NCI-H1417 (cell line): ENCODE data around the gene ATP13A5.

Experiments used
- DNase-seq, 3 experiments: peaks; one replicate each; lab custom pipeline; 2025; lab: John Stamatoyannopoulos, UW

Gene ATP13A5, protein sequence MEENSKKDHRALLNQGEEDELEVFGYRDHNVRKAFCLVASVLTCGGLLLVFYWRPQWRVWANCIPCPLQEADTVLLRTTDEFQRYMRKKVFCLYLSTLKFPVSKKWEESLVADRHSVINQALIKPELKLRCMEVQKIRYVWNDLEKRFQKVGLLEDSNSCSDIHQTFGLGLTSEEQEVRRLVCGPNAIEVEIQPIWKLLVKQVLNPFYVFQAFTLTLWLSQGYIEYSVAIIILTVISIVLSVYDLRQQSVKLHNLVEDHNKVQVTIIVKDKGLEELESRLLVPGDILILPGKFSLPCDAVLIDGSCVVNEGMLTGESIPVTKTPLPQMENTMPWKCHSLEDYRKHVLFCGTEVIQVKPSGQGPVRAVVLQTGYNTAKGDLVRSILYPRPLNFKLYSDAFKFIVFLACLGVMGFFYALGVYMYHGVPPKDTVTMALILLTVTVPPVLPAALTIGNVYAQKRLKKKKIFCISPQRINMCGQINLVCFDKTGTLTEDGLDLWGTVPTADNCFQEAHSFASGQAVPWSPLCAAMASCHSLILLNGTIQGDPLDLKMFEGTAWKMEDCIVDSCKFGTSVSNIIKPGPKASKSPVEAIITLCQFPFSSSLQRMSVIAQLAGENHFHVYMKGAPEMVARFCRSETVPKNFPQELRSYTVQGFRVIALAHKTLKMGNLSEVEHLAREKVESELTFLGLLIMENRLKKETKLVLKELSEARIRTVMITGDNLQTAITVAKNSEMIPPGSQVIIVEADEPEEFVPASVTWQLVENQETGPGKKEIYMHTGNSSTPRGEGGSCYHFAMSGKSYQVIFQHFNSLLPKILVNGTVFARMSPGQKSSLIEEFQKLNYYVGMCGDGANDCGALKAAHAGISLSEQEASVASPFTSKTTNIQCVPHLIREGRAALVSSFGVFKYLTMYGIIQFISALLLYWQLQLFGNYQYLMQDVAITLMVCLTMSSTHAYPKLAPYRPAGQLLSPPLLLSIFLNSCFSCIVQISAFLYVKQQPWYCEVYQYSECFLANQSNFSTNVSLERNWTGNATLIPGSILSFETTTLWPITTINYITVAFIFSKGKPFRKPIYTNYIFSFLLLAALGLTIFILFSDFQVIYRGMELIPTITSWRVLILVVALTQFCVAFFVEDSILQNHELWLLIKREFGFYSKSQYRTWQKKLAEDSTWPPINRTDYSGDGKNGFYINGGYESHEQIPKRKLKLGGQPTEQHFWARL

DNA sequence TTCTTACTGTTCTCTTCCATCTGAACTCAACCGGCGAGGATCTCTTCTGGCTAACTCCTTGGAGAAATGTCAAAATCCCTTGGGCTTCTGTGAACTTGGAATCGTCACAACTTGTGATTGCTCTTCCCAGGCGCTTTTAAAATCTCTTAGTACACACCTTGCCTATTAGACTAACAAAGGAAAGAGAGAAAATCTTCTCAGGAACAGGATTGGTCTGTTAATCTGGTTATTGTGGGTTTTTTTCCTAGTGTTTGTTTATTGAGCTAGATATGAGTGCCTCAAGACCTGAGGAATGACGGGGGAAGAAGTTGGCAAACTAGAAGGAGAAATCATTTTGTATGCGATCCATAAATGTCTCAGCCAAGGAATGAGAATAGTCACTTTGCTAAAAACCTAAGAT is at the start of gene ATP13A5:
Gene ATP13A5 (minus strand): TSS at position 48 of the 400 bp plus-strand sequence. CDS start 28 bp downstream, at position 20.
- DNase-seq = no peak

DNA sequence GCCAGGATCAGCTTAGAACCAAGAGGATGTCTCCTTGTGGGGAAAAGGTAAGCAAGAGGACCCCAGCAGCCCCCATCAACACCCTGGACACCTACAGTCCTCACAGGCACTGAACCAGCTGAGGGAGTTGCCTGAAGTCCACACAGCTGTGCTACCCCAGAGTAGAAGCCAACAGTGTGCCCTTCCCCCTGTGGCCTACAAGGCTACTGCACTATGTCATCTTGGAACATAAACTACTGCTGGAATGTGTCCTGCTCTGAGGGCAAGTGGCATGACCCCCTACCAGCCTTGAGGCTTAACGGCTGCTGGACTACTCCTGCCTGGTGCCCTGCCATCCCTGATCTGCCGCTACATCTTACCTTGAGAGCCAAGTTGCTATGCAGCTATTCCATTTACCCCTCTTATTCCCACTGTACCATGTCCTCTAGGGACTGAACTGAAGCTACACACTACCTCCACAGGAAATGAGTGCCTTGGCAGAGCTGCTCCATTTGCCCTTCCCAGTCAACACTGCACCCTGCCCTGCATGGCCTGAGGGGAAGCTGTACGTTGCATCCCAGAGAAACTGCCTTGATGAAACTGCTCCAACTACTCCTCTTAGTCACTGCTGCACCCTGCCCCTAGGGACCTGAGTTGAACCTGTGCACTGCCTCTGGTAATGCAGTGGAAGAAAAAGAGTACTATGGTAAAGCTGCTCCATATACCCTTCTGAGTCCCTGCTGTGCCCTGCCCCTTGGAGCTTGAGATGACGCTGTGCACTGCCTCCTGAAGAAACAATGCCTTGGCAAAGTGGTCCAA is 40.2 kb upstream of the ATP13A5 start:
- DNase-seq = no peak

DNA sequence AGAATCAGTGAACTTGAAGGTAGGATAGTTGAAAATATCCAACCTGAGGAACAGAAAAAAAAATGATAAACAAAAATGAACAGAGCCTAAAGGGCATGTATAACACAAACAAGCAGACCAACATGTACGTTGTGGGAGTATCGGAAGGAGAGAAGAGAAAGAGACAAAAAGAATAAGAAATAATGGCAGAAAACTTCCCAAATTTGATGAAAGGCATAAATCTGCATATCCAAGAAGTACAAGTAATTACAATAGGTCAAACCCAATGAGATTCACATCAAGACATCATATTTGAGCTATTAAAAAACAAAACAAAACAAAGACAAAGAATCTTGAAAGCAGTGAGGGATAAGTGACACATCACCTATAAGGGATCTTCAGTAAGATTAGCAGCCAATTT is 38.1 kb upstream of the ATP13A5 start:
- DNase-seq = no peak

DNA sequence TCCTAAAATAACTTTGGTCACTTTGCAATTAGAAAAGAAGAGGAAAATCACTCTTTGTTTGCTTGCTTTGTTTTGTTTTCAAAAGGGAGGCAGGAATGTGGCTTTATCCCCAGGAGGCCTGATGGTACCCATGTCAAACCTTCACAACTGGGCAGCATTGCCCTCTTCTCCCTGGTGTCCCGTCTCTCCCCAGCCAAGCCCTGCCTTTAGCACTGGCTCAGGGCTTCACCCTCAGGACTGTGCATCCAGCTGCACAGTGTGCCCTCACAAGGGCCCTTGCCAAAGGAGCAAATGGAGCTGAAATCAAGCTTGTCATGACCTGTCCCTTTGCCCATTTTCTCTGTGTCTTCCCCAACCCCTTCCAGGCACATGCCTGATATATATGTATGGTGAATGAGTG is 29.1 kb upstream of the ATP13A5 start:
- DNase-seq = no peak

DNA sequence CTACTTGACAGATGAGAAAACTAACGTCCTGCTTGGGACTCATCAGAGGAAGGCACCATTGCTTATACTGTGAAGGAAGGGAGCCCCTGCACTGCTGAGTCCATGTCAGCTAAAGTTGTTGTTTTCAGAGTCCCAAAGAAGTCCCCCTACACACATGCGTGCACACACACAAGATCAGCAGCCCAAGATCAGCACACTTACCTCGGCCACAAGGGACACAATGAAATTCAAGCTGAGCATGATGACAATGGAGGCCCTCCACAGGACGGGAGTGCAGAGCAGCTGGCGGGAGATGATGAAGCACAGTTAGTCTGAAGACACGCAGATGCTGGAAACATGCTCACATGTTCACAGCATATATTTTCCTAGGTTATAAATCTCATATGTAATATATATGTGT is 28.6 kb upstream of the ATP13A5 start:
- DNase-seq = no peak

DNA sequence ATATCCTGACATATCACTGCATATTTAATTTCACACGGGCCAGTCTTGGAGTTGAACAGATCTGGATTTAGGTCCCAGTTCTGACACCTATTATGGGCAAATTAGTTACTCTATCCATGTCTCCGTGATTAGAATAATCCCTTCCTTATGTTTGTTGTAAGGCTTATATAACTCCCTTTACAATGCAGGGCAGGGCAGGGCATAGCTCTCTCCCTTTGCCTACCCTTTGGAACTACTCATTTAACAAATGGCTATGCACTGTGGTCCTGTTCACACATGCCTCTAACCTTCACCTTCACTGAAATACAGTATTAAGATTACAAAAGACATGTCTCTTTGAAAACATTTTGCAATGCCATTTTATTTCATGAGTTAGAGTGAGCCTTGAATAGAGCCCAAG is 24.8 kb upstream of the ATP13A5 start:
- DNase-seq = no peak

DNA sequence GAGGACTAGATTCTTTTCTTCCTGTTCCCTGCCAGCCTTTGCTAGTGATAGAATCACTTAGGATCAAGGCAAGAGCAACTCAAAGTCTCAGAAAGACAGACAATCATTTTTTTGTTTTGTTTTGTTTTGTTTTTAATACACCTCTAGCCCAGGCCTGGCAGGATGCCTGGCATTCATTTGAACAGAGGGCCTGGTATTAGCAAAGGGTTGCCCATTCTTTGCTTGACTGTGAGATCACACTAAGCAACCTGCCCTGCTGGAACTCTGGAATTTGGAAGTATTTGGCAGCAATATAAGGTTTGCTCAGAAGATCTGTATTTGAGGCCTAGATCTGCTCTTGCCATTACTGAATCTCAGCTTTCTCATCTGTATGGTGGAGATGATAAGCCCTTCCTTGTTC is 21.8 kb upstream of the ATP13A5 start:
- DNase-seq = no peak

DNA sequence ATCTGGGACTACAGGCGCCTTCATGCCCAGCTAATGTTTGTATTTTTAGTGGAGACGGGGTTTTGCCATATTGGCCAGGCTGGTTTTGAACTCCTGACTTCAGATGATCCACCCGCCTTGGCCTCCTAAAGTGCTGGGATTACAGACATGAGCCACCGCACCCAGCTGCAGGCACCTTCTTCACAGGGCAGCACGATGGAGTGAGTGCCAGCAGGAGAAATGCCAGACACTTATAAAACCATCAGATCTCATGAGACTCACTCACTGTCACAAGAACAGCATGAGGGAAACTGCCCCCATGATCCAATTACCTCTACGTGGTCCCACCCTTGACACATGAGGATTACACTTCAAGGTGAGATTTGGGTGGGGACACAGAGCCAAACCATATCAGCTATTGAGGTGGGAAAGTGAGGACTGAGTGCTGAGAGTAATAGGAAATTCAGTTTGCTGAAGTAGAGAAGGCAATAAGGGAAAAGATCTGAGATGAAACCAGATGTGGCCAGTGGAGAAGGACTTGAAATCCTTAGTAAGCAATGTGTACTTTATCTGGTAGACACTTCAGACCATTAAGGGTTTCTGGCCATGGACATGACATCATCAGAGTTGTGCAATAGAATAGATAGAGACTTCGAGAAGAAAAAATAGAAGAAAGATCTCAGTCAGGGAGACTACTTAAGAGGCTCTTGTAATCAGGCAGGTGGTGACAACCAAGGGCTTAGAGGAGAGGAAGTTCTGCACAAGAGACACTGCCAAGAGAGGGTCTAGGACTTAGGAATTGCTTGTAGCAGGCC is 18.1 kb upstream of the ATP13A5 start:
- no peak for DNase-seq

DNA sequence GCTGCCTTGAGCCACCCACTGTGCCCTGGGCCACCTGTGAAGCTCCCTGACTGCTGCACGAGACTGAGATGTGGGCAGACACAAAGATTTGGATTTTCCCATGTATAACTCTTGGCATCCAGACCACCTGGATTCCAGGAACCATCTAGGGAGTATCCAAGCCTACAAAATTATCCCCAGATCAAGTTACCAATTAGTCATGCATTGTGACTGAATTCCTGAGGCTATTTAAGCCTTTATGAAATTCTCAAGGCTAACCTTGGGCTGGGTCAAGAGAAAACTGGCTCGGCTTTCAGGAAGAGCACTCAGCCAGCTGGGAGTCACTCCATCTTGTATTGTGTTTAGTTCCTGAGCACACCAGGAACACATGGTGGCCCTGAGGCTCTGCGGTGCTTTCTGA is 13.3 kb upstream of the ATP13A5 start:
- peak in 2 of 3 experiments; percentile 11 to 25 for DNase-seq

DNA sequence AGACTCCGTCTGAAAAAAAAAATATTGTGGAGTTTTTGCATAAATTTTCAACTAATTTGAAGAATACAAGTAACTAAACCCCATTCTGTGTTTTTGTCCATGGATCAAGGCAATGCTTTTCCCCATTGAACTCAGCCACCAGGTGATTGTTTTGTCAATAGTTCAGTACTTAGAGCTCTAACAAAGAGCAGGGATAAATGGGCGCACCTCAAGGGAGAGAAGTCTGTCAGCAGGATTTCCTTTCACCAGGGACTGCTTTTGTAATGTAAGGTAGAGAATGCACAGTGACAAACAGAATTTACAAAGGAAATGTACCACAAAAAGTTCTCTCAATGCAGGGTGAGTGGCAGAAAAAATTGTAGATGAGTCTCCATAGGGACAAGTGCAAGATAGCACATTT is 10.8 kb upstream of the ATP13A5 start:
- peak in 2 of 3 experiments; percentile 9 to 27 for DNase-seq

DNA sequence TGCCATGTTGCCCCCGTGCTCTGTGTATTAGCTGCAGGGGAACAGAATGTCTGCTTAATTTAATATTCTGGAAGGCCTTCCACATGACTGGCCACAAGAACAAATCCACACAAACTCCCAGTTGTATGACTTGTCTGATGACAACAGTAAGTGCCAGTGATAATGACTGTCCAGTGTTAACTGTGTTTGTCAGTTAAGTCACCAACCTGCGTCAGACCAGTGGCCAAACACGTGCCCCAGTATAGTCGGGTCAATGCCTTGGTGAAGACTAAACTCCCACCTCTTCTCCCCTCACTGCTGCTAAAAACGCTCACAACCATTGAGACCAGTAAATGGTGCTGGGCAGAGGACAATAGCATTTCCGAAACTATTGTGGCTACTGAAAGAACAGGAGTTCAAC is 9.8 kb upstream of the ATP13A5 start:
- DNase-seq = no peak

DNA sequence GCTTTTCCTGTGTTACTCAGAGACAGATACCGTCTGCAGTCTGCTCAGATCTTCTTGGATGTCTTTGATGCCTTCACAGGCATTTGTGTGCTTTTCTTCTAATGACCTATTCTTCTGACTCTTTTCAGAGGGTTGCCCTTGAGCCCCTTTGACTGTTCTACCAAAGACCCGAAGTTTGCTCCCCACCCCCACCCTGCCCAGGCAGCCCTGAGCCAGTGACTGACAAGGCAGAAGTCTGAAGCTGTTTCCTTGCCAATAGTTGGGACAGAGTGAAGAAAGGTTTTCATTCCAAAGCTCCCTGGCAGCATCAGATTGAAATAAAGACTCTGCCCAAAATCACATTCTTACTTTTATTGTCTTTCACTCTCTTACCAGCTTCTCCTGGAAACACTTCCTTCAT is 9.0 kb upstream of the ATP13A5 start:
- DNase-seq = no peak

DNA sequence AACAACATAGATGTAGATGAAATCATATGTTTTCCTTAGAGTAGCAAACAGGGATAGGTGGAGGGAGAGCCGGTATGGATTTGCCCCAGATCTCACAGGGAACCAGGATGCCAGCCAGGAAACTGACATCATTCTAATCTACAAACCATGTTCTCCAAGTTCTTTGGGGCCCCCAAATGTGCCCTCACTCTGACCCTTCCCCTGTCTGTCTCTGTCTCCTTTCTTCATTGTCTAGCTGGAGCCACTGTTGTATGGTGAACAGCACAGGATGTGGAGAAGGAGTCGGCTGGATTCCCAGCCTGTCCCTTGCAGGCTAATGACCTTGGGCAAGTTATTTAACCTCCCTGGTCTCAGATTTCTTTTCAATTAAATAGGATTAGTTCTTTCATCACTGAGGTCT is 962 bp downstream of the ATP13A5 start:
- no peak for DNase-seq

DNA sequence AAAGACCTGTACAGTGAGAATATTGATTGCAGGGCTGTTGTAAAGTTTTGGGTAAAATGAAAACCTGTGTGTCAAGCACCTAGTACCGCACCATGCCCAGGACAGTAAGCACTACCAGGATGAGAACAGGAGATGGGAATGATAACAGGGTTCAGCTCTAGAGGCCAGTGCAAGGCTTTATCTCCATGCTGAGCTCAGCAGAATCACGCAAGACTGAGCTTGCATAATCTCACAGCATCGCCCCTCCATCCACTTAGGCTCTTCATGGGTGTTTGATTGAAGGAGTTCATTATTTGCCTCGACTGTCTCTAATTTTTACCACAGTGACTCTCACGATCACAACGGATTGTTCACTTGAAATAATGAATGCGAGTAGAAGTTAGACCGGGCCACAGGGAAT is 2.9 kb downstream of the ATP13A5 start:
- no peak for DNase-seq

DNA sequence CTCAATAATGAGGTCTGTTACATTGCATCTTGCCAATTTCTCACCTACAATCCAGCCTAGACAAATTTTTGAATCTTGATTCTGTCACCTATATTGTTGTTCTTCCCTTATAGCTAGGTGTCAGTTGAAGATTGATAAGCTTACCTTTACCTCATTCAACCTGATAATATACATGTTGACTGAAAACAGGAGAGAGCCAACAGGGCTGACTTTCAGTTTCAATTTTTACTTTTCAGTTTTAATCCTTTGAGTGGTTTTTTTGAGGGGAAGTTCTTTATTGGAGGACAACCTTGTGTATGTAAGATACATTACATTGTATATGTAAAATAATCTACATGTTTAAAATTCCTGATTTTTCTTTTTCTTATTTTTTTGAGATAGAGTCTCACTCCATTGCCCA is 5.8 kb downstream of the ATP13A5 start:
- no peak for DNase-seq

DNA sequence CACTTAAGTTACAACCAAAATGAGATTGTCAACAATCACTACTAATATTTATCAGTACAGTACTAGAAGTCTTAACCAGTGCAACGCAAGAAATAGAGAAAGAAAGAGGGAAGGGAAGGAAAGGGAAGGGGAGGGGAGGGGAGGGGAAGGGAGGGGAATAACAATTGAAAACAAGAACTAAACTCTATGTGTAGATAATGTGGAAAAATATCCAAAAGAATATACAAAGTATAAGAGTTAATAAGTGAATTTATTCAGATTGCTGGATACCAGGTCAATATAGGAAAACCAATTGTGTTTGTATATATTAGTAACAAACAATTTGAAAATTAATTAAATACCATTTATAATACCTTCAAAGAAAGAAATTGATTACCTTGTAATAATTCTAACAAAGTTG is 10.7 kb downstream of the ATP13A5 start:
- no peak for DNase-seq

DNA sequence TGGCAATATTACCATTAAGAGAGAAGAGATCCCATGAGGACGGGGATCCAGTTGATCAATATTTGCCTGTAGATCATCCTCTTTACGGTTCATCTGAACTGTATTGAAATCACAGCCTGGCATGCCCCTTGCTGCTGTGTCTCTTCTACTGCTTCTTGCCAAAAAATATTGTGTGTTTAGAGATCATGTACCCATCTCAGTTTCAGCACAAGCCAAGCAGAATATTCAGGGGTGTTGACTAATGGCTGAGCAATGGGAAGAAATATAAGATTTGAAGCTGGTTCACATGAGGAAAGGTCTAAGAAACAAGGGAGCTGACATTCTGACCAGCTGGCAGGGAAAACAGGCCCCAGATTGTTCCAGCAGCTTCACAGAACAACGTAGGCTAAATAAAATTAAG is 21.3 kb downstream of the ATP13A5 start:
- DNase-seq = no peak

DNA sequence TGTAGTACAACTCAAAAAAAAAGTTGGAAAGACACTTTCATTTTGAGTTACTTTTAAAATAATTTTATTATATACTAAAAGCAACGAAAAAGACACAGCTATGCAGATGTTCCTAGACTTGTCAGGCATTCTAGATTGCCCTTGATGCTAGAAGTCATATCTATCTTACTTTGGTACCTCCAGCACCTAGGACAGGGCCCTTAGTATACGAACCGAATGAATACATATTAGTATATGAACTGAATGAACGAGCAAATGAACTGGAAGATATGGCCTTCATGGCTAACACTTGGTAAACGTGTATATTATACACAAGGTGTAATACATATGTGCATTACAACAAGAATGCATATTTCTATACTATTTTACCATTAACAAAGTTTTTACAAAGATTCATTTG is 24.1 kb downstream of the ATP13A5 start:
- no peak for DNase-seq

DNA sequence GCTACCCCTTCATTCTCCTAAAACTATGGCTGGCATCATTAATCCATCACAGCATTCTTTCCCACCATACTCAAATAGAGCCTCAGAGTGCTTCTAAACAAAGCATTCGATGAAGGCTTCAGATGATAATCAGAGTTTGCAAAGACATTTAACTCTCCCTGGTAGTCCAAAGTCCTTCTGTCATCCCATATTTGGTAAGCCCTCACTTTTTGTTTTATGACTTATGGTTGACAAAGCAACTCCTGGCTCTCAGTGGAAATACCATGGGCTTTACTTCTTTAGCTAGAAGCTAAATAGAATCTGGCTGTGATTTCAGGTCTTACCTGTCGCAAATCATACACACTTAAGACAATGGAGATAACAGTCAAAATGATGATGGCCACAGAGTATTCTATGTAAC is 27.8 kb downstream of the ATP13A5 start:
- no peak for DNase-seq

DNA sequence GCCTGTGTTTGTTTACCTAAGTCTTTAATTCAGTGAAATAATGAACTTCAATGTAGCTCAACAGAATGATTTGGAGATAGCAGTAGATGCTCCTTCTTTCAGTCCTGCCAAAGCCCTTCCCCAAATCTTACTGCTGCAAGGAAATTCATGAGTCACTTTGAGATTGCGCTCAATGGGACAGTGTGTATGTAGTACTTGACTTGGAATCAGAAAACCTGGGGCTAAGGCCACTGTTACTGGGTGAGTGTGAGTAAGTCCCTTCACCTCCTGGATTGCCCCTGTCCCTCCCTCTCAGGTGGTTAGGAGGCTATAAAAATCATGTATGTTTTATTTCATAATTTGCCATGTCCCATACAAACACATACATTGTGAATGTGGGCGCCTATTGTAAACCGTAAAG is 29.9 kb downstream of the ATP13A5 start:
- peak in 2 of 3 experiments; percentile 37 to 55 for DNase-seq
